HEK293T (cell line): ENCODE data around the gene RARA.

Experiments used
- BHLHE40 ChIP-seq: fragments of 450-650 bp; IDR thresholded peaks from 2 replicates; pipeline ENCODE4 v1.6.1; 2016; ENCODE audit warnings: mild to moderate bottlenecking, moderate library complexity, borderline replicate concordance
- FOXA1 ChIP-seq: fragments of 450-650 bp; IDR thresholded peaks from 2 replicates; pipeline ENCODE4 v1.6.1; 2016; ENCODE audit warnings: mild to moderate bottlenecking
- FOXK2 ChIP-seq: fragments of 450-650 bp; IDR thresholded peaks from 2 replicates; pipeline ENCODE4 v1.6.1; 2016; ENCODE audit warnings: mild to moderate bottlenecking
- FOXM1 ChIP-seq: fragments of 450-650 bp; IDR thresholded peaks from 2 replicates; pipeline ENCODE4 v1.6.1; 2017; ENCODE audit warnings: mild to moderate bottlenecking, borderline replicate concordance
- L3MBTL2 ChIP-seq: fragments of 450-650 bp; conservative IDR thresholded peaks from 2 replicates; pipeline ENCODE4 v1.6.1; 2016; ENCODE audit warnings: mild to moderate bottlenecking
- NFRKB ChIP-seq: fragments of 450-650 bp; IDR thresholded peaks from 2 replicates; pipeline ENCODE4 v1.6.1; 2016; ENCODE audit warnings: mild to moderate bottlenecking, moderate library complexity
- SP1 ChIP-seq: fragments of 450-650 bp; IDR thresholded peaks from 2 replicates; pipeline ENCODE4 v1.6.1; 2017
- SUZ12 ChIP-seq: fragments of 450-650 bp; IDR thresholded peaks from 2 replicates; pipeline ENCODE4 v1.6.1; 2016; ENCODE audit warnings: mild to moderate bottlenecking

- TF ChIP-seq FOXA1 (no peak), BHLHE40 (no peak), SP1 (no peak), SUZ12 (no peak), FOXM1 (no peak), FOXK2 (no peak), L3MBTL2 (no peak), NFRKB (no peak)
Observed at GRCh38 chr17:40321961-40322357, 13.0 kb downstream of the RARA start.
